ENCODE results near the gene ART3.
A peak's percentile ranks its signal among the peaks of the same experiment; 100 is the strongest.

Gene ART3

DNA sequence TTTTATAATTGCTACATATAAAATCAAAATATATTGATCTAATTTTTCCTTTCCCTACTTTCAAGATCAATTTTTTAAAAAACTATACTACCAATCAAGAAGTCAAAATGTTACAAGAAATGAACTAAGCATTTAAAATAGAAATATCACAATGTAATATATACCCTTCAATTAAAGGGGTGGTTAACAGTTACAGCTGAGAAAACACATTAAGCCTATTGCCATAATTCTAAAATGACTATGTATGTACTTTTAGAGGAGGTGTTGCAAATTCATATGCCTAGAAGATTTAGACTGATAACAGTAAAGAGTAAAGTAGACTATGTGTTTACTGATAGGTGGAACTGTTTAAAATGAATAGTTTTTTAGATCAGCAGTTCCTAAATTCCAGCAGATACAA lies 70.0 kb downstream of the ART3 start:
- no peak for DNase-seq (ENCODE audit: extremely low read depth in 1 of 2, low read depth in 1 of 2)

DNA sequence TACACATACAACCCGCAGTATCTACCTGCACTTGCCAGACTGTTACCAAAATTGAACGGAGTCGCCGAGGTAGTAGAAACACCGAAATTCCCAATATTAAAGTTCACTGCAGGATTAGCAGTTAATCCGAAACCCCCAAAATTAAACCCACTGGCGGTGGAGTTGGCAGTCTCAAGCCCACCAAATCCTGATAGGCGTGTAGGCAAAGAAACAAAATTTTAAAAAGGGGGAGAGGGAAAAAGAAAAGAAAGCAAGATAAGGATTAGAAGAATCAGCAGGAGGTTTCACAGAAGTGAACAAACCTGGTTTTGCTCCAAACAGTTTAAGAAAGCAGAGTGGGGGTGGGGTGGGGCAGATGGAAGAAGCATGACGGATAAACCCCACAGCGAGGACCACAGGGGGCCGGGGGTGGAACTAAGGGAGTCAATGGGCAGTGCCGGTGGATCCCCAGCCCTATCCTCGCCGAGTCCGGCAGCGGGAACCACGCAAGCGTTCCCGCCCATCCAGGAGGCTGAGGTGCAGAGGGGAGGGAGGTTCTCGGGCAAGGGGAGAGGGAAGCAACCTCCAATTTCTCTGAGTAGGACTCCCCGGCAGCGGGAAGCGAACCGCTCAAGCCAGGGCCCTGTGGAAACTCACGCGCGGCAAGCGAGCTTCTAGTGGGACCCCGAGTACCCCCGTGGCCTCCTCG lies 73.1 kb downstream of the ART3 start:
- peak; percentile 47 to 48 for DNase-seq (ENCODE audit: extremely low read depth in 1 of 2, low read depth in 1 of 2)

DNA sequence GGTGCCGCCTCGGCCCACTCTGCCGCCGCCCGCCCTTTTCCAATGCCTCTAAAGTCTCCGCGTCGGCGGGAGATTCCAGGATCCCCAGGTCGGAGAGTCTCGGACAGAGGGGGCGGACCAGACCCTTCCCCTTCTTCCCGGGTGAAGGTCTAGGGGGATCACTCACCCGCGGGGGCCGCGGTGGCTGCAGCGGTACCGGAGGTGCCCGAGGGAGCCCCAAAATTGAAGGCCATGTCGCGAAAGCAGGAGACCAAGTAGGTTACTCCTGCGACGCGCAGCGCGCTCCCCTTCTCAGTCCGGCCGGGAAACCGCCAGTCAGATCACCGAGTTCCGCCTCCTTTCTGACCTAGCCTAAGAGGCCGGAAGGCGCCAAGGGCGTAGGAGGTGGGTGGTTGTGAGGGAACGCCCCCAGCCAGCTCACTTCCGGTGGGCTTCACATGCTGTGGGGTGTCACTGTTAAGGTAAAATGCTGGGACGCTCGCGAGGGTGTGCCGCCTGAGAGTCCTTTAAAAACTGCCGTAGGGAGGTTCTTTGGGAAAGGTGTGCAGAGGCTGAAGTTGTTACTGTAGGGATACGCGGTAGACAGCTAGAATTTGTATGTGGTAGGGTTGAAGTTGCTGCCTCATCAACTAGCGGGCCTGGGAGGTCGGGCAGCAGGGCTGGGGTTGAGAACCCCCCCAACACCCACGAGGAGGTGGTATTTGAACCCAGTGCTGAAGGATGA lies 73.8 kb downstream of the ART3 start, which contains the start of gene NUP54:
Gene NUP54 (minus strand): TSS at position 256 of the 724 bp plus-strand sequence. CDS start 23 bp downstream, at position 233.
- peak; percentile 91 to 94 for DNase-seq (ENCODE audit: extremely low read depth in 1 of 2, low read depth in 1 of 2)

DNA sequence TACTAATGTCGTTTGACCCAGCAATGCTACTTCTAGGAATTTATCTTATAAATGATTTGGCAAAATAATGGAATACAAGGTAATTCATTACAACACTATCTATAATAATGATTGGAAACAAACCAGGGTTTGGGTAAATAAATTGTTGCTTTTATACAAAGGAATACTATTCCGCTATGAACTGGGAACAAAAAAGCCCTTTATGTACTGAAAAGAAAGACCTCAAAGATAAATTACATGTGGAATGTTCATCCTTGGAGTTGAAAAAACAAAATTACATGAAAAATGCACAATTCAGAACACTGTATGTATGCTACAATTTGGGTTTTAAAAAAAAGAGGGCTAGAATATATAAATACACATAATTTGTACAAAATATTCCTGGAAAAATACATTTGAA lies 78.8 kb downstream of the ART3 start:
- no peak for DNase-seq (ENCODE audit: extremely low read depth in 1 of 2, low read depth in 1 of 2)

DNA sequence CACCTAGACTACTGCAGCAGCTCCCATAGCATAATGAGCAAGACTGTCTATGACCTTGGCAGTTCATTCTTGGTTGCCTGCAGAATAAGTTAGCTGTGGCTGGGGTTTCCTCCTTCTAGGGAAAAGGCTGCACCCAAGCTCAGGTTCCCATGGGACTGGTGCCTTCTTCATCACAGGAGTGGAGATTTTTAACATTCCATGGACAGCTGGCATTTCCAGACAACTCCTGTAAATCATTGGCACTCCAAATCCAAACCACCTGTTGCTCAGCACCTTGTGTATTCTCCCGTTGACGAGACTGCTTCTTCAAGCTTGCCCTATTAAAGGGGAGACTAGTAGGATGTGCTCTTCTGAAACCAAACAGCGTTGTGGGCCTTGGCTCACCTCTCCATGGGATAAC lies 81.5 kb downstream of the ART3 start:
- DNase-seq (ENCODE audit: extremely low read depth in 1 of 2, low read depth in 1 of 2) = no peak

DNA sequence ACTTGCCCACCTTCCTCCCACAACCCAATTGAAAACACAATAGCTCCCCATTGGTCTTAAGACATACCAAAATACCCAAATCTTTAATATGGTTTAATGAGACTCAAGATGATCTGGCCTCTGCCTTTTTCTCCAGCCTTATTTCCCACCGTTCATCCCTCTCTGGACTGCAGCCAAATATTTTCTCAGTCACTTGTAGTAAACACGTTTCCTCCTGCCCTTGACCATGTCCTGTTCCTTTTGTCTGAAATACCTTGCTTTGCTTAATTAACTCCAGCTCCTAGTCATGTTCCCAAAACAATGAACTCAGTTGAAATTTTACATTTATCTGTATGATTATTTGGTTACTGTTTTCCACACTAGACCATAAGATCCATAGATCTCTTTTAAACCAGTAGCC lies 82.1 kb downstream of the ART3 start:
- no peak for DNase-seq (ENCODE audit: extremely low read depth in 1 of 2, low read depth in 1 of 2)

DNA sequence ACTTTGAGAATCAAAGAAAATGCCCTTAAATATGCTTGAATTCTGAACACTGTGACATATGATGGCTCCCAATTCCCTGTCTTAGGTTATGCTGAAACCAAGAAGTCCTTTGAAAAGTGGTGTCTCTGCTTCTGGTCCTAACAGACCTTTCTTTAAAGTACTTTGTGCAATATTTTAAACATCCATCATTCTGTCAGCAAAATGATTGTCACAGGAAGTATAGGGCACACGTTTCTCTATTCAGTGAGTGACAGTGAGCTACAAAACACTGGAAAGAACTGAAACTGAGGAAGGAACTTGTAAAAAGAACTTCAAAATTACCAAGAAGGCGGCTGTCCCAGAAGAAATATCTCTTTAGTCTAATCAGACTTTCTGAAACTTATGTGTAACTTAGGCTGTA lies 85.8 kb downstream of the ART3 start:
- no peak for DNase-seq (ENCODE audit: extremely low read depth in 1 of 2, low read depth in 1 of 2)
